ENCODE measurements around the gene OPCML.

The OPCML gene

GRCh38 chr11:133146697-133147306, 385.5 kb downstream of the OPCML start:
- Histone ChIP-seq H3K4me3 (ENCODE audit: low read length in 2 of 2) (no peak overlapping the region), H3K36me3 (ENCODE audit: control insufficient read depth in 2 of 2, insufficient read depth in 2 of 2, low read length in 2 of 2) (no peaks in the 10 kb centered on the region), H3K27me3 (ENCODE audit: control insufficient read depth in 1 of 2, insufficient read depth in 2 of 2, low read length in 2 of 2) (peaks cover 0 to 8% of the 10 kb centered on the region in 2 donors)

DNA sequence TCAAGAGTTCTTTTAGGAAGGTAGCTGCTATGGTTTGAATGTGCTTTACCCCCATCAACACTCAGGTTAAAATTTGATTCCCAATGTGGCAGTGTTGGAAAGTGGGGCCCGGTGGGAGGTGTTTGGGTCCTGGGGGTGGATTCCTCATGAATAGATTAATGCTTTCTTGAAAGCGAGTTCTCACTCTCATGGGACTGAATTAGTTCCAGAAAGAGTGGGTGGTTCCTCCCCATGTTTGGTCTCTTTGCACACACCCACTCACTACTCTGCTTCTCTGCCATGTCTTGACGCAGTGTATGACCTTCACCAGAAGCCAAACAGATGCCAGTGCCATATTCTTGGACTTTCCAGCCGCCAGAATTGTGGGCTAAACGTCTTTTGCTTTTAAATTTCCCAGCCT, 394.4 kb downstream of the OPCML start:
- Histone ChIP-seq H3K4me3 (ENCODE audit: low read length in 2 of 2) (no peak overlapping the region), H3K27me3 (ENCODE audit: control insufficient read depth in 1 of 2, insufficient read depth in 2 of 2, low read length in 2 of 2) (peaks cover 0 to 2% of the 10 kb centered on the region in 2 donors), H3K4me1 (ENCODE audit: control insufficient read depth, insufficient read depth, low read length) (peaks cover 3% of the 10 kb centered on the region), H3K27ac (ENCODE audit: low read length) (no peak overlapping the region), H3K9me3 (ENCODE audit: control insufficient read depth in 2 of 2, low read length in 2 of 2) (no peaks in the 10 kb centered on the region), H3K36me3 (ENCODE audit: control insufficient read depth in 2 of 2, insufficient read depth in 2 of 2, low read length in 2 of 2) (no peaks in the 10 kb centered on the region), H3K9ac (ENCODE audit: low read length in 2 of 2) (no peak overlapping the region)

More at GRCh38 chr11:133146697-133147306, 385.5 kb downstream of the OPCML start:
- H3K27ac ChIP-seq (ENCODE audit: low read length) = no peak overlapping the region
- H3K9me3 ChIP-seq (ENCODE audit: control insufficient read depth in 2 of 2, low read length in 2 of 2) = no peaks in the 10 kb centered on the region
- H3K4me1 ChIP-seq (ENCODE audit: control insufficient read depth, insufficient read depth, low read length) = no peaks in the 10 kb centered on the region
- no peak overlapping the region for H3K9ac ChIP-seq (ENCODE audit: low read length in 2 of 2)

DNA sequence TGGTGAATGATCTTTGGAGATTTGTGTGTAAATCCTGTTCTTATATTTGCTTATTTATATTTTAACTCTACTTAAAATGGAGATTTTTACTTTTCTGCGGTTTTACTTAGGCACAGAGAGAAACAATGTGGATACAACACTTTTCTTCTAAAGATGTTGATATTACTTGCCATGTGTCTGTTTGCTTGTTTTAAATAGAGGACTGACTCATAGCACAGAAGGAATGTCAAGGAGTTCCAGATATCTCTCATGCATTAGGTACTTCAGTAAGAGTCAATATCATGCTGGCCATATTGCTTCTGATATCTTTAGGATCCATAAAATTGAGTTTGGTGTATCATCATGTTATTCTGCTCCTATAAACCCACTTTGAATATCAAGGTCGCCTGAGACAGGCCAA, 395.0 kb downstream of the OPCML start:
- H3K4me1 ChIP-seq (ENCODE audit: control insufficient read depth, insufficient read depth, low read length) = peaks cover 3% of the 10 kb centered on the region
- no peaks in the 10 kb centered on the region for H3K36me3 ChIP-seq (ENCODE audit: control insufficient read depth in 2 of 2, insufficient read depth in 2 of 2, low read length in 2 of 2)
- no peak overlapping the region for H3K9ac ChIP-seq (ENCODE audit: low read length in 2 of 2)
- H3K9me3 ChIP-seq (ENCODE audit: control insufficient read depth in 2 of 2, low read length in 2 of 2) = no peaks in the 10 kb centered on the region
- H3K4me3 ChIP-seq (ENCODE audit: low read length in 2 of 2) = no peak overlapping the region
- peaks cover 0 to 2% of the 10 kb centered on the region in 2 donors for H3K27me3 ChIP-seq (ENCODE audit: control insufficient read depth in 1 of 2, insufficient read depth in 2 of 2, low read length in 2 of 2)
- no peak overlapping the region for H3K27ac ChIP-seq (ENCODE audit: low read length)

DNA sequence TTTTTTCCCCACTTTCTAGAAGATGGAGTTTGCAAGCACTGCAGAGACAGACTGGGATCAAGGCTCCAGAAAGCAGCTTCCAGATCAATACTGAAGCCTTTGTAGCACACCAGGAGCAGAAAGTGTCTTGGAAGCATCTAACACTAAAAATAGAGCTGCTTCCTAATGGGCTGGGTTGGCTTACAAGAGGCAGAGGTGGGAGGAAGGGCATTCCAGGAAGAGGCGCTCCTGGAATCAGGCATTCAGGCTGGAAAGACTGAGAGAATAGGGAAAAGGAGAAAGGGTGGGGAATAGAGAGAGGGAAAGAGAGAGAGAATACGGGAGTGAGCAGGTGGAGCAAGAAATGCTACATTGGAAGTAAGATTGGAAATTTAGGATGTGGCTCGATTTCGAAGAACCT, 395.9 kb downstream of the OPCML start:
- Histone ChIP-seq H3K27me3 (ENCODE audit: control insufficient read depth in 1 of 2, insufficient read depth in 2 of 2, low read length in 2 of 2) (peaks cover 0 to 2% of the 10 kb centered on the region in 2 donors), H3K4me1 (ENCODE audit: control insufficient read depth, insufficient read depth, low read length) (peaks cover 3% of the 10 kb centered on the region), H3K36me3 (ENCODE audit: control insufficient read depth in 2 of 2, insufficient read depth in 2 of 2, low read length in 2 of 2) (no peaks in the 10 kb centered on the region), H3K27ac (ENCODE audit: low read length) (no peak overlapping the region), H3K9me3 (ENCODE audit: control insufficient read depth in 2 of 2, low read length in 2 of 2) (no peaks in the 10 kb centered on the region), H3K9ac (ENCODE audit: low read length in 2 of 2) (no peak overlapping the region), H3K4me3 (ENCODE audit: low read length in 2 of 2) (no peak overlapping the region)

GRCh38 chr11:133134314-133135173, 397.8 kb downstream of the OPCML start:
- H3K9ac ChIP-seq (ENCODE audit: low read length in 2 of 2) = no peak overlapping the region
- H3K27me3 ChIP-seq (ENCODE audit: control insufficient read depth in 1 of 2, insufficient read depth in 2 of 2, low read length in 2 of 2) = peaks cover 0 to 5% of the 10 kb centered on the region in 2 donors
- peaks cover 3% of the 10 kb centered on the region for H3K4me1 ChIP-seq (ENCODE audit: control insufficient read depth, insufficient read depth, low read length)
- H3K4me3 ChIP-seq (ENCODE audit: low read length in 2 of 2) = no peak overlapping the region
- H3K27ac ChIP-seq (ENCODE audit: low read length) = no peak overlapping the region
- H3K36me3 ChIP-seq (ENCODE audit: control insufficient read depth in 2 of 2, insufficient read depth in 2 of 2, low read length in 2 of 2) = no peaks in the 10 kb centered on the region
- H3K9me3 ChIP-seq (ENCODE audit: control insufficient read depth in 2 of 2, low read length in 2 of 2) = no peaks in the 10 kb centered on the region

GRCh38 chr11:133133606-133134005, 398.7 kb downstream of the OPCML start:
- peaks cover 3% of the 10 kb centered on the region for H3K4me1 ChIP-seq (ENCODE audit: control insufficient read depth, insufficient read depth, low read length)
- H3K9ac ChIP-seq (ENCODE audit: low read length in 2 of 2) = no peak overlapping the region
- H3K9me3 ChIP-seq (ENCODE audit: control insufficient read depth in 2 of 2, low read length in 2 of 2) = no peaks in the 10 kb centered on the region
- no peak overlapping the region for H3K27ac ChIP-seq (ENCODE audit: low read length)
- no peak overlapping the region for H3K4me3 ChIP-seq (ENCODE audit: low read length in 2 of 2)
- peaks cover 0 to 7% of the 10 kb centered on the region in 2 donors for H3K27me3 ChIP-seq (ENCODE audit: control insufficient read depth in 1 of 2, insufficient read depth in 2 of 2, low read length in 2 of 2)
- no peaks in the 10 kb centered on the region for H3K36me3 ChIP-seq (ENCODE audit: control insufficient read depth in 2 of 2, insufficient read depth in 2 of 2, low read length in 2 of 2)

DNA sequence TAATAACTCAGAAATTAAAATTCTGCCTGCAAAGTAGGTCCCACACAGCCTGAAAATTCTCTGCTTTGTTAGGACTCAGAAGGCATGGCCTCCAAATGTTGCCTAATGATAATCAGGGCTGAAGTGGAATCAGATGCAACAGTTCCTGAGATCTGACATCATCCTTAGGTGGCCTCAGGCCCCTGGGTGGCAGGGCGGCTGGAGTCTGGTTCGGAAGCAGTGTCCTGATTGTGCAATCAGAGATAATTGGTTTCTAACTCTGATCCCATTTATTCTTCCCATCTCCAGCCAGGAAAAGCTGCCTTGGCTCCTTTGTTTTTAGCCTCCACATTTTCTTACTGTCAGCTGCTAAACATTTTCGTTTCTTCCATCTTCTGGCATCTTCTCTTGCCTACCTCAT, 399.3 kb downstream of the OPCML start:
- Histone ChIP-seq H3K9ac (ENCODE audit: low read length in 2 of 2) (no peak overlapping the region), H3K9me3 (ENCODE audit: control insufficient read depth in 2 of 2, low read length in 2 of 2) (no peaks in the 10 kb centered on the region), H3K4me3 (ENCODE audit: low read length in 2 of 2) (no peak overlapping the region), H3K4me1 (ENCODE audit: control insufficient read depth, insufficient read depth, low read length) (peaks cover 3% of the 10 kb centered on the region), H3K36me3 (ENCODE audit: control insufficient read depth in 2 of 2, insufficient read depth in 2 of 2, low read length in 2 of 2) (no peaks in the 10 kb centered on the region), H3K27me3 (ENCODE audit: control insufficient read depth in 1 of 2, insufficient read depth in 2 of 2, low read length in 2 of 2) (peaks cover 4 to 7% of the 10 kb centered on the region in 2 donors), H3K27ac (ENCODE audit: low read length) (no peak overlapping the region)

GRCh38 chr11:133127741-133128140, 404.6 kb downstream of the OPCML start:
- Histone ChIP-seq H3K9ac (ENCODE audit: low read length in 2 of 2) (no peak overlapping the region), H3K27me3 (ENCODE audit: control insufficient read depth in 1 of 2, insufficient read depth in 2 of 2, low read length in 2 of 2) (peaks cover 9 to 12% of the 10 kb centered on the region in 2 donors), H3K36me3 (ENCODE audit: control insufficient read depth in 2 of 2, insufficient read depth in 2 of 2, low read length in 2 of 2) (no peaks in the 10 kb centered on the region), H3K4me3 (ENCODE audit: low read length in 2 of 2) (no peak overlapping the region), H3K9me3 (ENCODE audit: control insufficient read depth in 2 of 2, low read length in 2 of 2) (no peaks in the 10 kb centered on the region), H3K27ac (ENCODE audit: low read length) (no peak overlapping the region), H3K4me1 (ENCODE audit: control insufficient read depth, insufficient read depth, low read length) (no peaks in the 10 kb centered on the region)

GRCh38 chr11:133123796-133124195, 408.5 kb downstream of the OPCML start:
- no peak overlapping the region for H3K4me3 ChIP-seq (ENCODE audit: low read length in 2 of 2)

GRCh38 chr11:133123366-133123765, 408.9 kb downstream of the OPCML start:
- no peaks in the 10 kb centered on the region for H3K9me3 ChIP-seq (ENCODE audit: control insufficient read depth in 2 of 2, low read length in 2 of 2)
- no peak overlapping the region for H3K27ac ChIP-seq (ENCODE audit: low read length)
- no peak overlapping the region for H3K9ac ChIP-seq (ENCODE audit: low read length in 2 of 2)
- no peak overlapping the region for H3K4me3 ChIP-seq (ENCODE audit: low read length in 2 of 2)
- peaks cover 3% of the 10 kb centered on the region for H3K4me1 ChIP-seq (ENCODE audit: control insufficient read depth, insufficient read depth, low read length)
- no peaks in the 10 kb centered on the region for H3K36me3 ChIP-seq (ENCODE audit: control insufficient read depth in 2 of 2, insufficient read depth in 2 of 2, low read length in 2 of 2)
- H3K27me3 ChIP-seq (ENCODE audit: control insufficient read depth in 1 of 2, insufficient read depth in 2 of 2, low read length in 2 of 2) = peaks cover 6 to 8% of the 10 kb centered on the region in 2 donors

More at GRCh38 chr11:133123796-133124195, 408.5 kb downstream of the OPCML start:
- Histone ChIP-seq H3K9me3 (ENCODE audit: control insufficient read depth in 2 of 2, low read length in 2 of 2) (no peaks in the 10 kb centered on the region), H3K9ac (ENCODE audit: low read length in 2 of 2) (no peak overlapping the region), H3K27me3 (ENCODE audit: control insufficient read depth in 1 of 2, insufficient read depth in 2 of 2, low read length in 2 of 2) (peaks cover 6 to 9% of the 10 kb centered on the region in 2 donors), H3K4me1 (ENCODE audit: control insufficient read depth, insufficient read depth, low read length) (peaks cover under 1% of the 10 kb centered on the region), H3K36me3 (ENCODE audit: control insufficient read depth in 2 of 2, insufficient read depth in 2 of 2, low read length in 2 of 2) (no peaks in the 10 kb centered on the region), H3K27ac (ENCODE audit: low read length) (no peak overlapping the region)

DNA sequence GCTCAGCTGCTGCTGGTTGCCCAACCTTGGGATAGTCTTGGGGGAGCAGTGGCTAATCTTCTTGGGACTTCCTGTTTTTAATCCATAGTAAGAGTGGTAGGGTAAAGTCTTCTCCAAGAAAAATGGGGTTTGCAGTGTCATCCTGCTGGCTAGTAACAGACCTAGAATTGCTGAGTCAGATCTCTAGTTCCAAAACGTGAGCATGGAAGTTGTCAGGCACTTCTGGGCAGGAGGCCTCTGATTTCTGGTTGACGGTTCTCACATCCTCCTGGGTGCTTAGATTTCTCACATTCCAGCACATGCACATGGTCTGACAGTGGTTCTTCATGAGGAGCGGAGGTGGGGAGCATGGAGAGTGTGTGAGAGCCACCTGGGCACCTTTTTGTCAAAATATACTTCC, 410.0 kb downstream of the OPCML start:
- no peaks in the 10 kb centered on the region for H3K9me3 ChIP-seq (ENCODE audit: control insufficient read depth in 2 of 2, low read length in 2 of 2)
- H3K9ac ChIP-seq (ENCODE audit: low read length in 2 of 2) = no peak overlapping the region
- H3K4me3 ChIP-seq (ENCODE audit: low read length in 2 of 2) = no peak overlapping the region
- peaks cover 3% of the 10 kb centered on the region for H3K4me1 ChIP-seq (ENCODE audit: control insufficient read depth, insufficient read depth, low read length)
- H3K27me3 ChIP-seq (ENCODE audit: control insufficient read depth in 1 of 2, insufficient read depth in 2 of 2, low read length in 2 of 2) = peaks cover 2 to 4% of the 10 kb centered on the region in 2 donors
- no peaks in the 10 kb centered on the region for H3K36me3 ChIP-seq (ENCODE audit: control insufficient read depth in 2 of 2, insufficient read depth in 2 of 2, low read length in 2 of 2)
- H3K27ac ChIP-seq (ENCODE audit: low read length) = no peak overlapping the region

Data from stomach smooth muscle (tissue), 2 donors.